Natural killer cell treated with Interleukin-12 subunit alpha and Interleukin-12 subunit beta and Interleukin-15 and Interleukin-18, amount 100 ng/mL, for 72 hours (primary cell): ENCODE measurements around the gene SKIC2. TPM values are rescaled to one million over a fixed set of nuclear protein-coding genes. Genes with fewer than 3 reads are reported as not detected.
"Not testable (repeated sequence)": the region's sequence is repeated elsewhere in the genome, so short reads cannot be mapped to it uniquely, and the experiment has no call there.

Source experiments
- ATAC-seq, 2 donors: fragments of 150-1000 bp; cut with Tn5 transposase in 1 of 2; sonication (Bioruptor Pico), chemical (Tn5 transposase) in 1 of 2; 2 replicates each; pipeline ENCODE4 v1.10.0; 2021
- DNase-seq: peaks from one replicate; pipeline ENCODE4 v3.0.0; 2022; ENCODE audit warnings: low spot score
- H3K27ac Mint-ChIP-seq, 2 donors: 1 replicate in 1 of 2; 2 replicates in 1 of 2; pipeline ENCODE4 v1.8.0; 2022; ENCODE audit warnings: mixed read lengths in 2 of 2, mild to moderate bottlenecking in 1 of 2, moderate library complexity in 1 of 2
- H3K27me3 Mint-ChIP-seq, 2 donors: 1 replicate in 1 of 2; 2 replicates in 1 of 2; pipeline ENCODE4 v1.8.0; 2022; ENCODE audit warnings: mixed read lengths in 2 of 2
- H3K36me3 Mint-ChIP-seq: one replicate; pipeline ENCODE4 v1.8.0; 2022; ENCODE audit warnings: mixed read lengths
- H3K4me1 Mint-ChIP-seq, 2 donors: 1 replicate in 1 of 2; 2 replicates in 1 of 2; pipeline ENCODE4 v1.8.0; 2022; ENCODE audit warnings: low read depth in 2 of 2, mixed read lengths in 2 of 2, mild to moderate bottlenecking in 1 of 2
- H3K4me3 Mint-ChIP-seq: one replicate; pipeline ENCODE4 v1.8.0; 2022; ENCODE audit warnings: mixed read lengths
- H3K9me3 Mint-ChIP-seq: 2 replicates; pipeline ENCODE4 v1.8.0; 2022; ENCODE audit warnings: mixed read lengths
- total RNA-seq, 2 donors: library from RNA; stranded (reverse); gene quantifications; one replicate each; pipeline ENCODE4 v1.2.3, GENCODE V29; 2022

Gene SKIC2
- total RNA-seq, result 100 to 1,000 TPM; 103 to 164 TPM

DNA sequence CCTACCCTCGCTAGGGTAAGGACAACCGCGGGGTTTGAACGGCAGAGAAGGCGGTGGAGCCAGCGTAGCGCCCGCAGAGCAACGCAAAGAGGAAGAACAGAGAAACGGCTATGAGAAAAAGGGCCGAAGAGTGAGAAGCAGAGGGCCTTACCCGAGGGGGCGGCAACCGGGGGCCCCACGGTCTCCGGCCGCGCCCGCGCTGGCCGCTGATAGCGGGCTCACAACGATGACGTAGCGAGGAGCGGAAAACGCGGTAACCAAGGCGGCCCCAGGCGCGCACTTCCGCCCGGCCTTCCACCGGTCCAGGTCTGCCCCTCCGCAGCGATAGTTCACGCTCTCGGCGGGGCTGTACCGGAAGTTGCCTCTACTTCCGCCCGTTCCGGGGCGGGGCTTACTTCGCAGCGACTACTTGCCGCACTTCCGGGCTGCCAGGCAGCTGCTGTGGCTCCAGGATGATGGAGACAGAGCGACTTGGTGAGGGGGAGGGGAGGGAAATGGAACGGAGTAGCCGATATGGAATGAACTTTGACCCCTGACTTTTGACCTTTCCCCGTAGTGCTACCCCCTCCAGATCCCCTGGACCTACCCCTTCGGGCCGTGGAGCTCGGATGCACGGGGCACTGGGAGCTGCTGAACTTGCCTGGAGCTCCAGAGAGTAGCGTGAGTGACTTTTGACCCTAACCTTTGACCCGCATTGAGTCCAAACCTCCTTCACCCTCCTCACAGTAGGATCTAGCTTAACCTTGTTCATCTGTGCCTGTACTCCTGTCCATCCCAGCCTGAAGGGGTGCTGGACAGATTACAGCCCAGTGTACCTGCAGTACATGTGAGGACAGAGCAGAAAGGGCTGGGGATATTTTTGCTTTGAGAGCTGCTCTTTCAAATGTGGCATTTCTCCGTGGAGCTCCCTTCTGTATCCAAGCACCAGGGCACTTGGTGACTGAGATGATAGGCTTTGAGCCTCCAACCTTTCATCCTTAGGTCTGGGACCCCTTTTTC lies at the start of gene SKIC2, which contains the start of gene NELFE:
SKIC2 (plus strand) TSS at position 435 of the 999 bp plus-strand sequence; CDS start at position 453, 18 bp downstream.
NELFE (minus strand) TSS at position 231 of the 999 bp plus-strand sequence. CDS start 525 bp downstream, outside the sequence.
- ATAC-seq, result peak; percentile 99 to 100
- H3K36me3 Mint-ChIP-seq, result peaks cover 13% of the 10 kb centered on the region

GRCh38 chr6:31909298-31909697 lies 49.7 kb upstream of the SKIC2 start:
- not testable (repeated sequence) for ATAC-seq, H3K4me1 Mint-ChIP-seq, H3K36me3 Mint-ChIP-seq, H3K4me3 Mint-ChIP-seq, H3K9me3 Mint-ChIP-seq, H3K27me3 Mint-ChIP-seq, H3K27ac Mint-ChIP-seq, DNase-seq

More for the DNA sequence above, at the start of gene SKIC2, which contains the start of gene NELFE:
- H3K27ac Mint-ChIP-seq, result peak within 1 kb of the TSS; percentile 91 to 93
- no peaks in the 10 kb centered on the region for H3K9me3 Mint-ChIP-seq
- DNase-seq, result peak; percentile 99
- H3K27me3 Mint-ChIP-seq, result no peaks in the 10 kb centered on the region
- H3K4me1 Mint-ChIP-seq, result peaks cover 45 to 49% of the 10 kb centered on the region in 2 donors
- H3K4me3 Mint-ChIP-seq, result peak within 1 kb of the TSS; percentile 100

DNA sequence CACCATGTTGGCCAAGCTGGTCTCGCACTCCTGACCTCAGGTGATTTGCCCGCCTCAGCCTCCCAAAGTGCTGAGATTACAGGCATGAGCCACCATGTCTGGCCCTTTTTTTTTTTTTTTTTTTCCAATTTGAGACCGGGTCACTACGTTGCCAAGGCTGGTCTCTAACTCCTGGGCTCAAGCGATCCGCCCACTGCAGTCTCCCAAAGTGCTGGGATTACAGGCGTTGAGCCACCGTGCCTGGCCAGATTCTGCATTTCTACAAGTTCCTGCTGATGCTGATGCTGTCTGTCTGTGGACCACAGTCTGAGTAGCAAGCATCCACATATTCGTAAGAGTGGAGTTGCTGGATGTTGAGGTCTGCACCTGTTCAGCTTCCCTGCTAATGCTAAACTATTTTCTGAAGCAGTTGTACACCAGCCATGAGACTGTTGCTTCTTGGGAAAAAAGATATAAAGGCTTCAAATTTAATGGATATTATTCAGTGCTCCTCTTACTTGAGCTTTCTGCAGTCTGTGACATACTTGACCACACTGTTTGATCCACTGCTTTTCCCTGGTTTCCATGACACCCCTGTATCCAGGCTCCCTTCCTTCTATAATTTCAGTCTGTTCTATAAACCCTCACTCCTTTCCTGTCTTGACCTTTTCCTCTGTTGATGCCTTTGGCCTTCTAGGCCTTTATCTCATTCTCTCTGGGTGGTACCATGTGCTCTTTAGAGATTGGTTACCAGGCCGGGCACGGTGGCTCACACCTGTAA lies 47.0 kb upstream of the SKIC2 start:
- Mint-ChIP-seq H3K4me3 (no peak overlapping the region), H3K27ac (no peak overlapping the region), H3K4me1 (peaks cover 0 to 6% of the 10 kb centered on the region in 2 donors), H3K36me3 (no peaks in the 10 kb centered on the region), H3K9me3 (no peaks in the 10 kb centered on the region), H3K27me3 (peaks cover 11 to 12% of the 10 kb centered on the region in 2 donors)
- DNase-seq (no peak), ATAC-seq (no peak)

- H3K4me3 Mint-ChIP-seq, result no peak overlapping the region
- ATAC-seq, result no peak
- no peaks in the 10 kb centered on the region for H3K9me3 Mint-ChIP-seq
- no peaks in the 10 kb centered on the region for H3K4me1 Mint-ChIP-seq
- no peak overlapping the region for H3K27ac Mint-ChIP-seq
- H3K36me3 Mint-ChIP-seq, result no peaks in the 10 kb centered on the region
- H3K27me3 Mint-ChIP-seq, result peaks cover 11 to 12% of the 10 kb centered on the region in 2 donors
- no peak for DNase-seq
These were observed 43.6 kb upstream of the SKIC2 start for GRCh38 chr6:31915351-31915750.

DNA sequence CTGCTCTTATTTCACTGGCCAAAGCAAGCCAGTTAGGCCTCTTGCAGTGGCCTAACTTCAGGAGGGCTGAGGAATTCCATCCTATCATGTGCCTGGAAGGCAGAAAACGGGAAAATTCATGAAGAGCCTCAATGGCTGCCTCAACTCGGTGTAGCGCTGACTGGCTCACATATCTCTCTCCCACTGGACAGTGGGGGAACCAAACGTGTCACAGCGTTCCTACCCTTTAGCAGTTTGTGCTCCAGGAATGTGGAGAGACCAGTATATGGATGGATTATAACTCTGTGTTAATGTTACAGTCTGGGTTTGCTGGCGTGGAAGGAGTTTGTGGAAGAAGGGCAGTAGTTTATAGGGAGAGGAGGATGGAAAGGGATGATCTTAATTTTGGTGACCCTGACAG lies 43.2 kb upstream of the SKIC2 start:
- Mint-ChIP-seq H3K4me1 (no peaks in the 10 kb centered on the region), H3K36me3 (no peaks in the 10 kb centered on the region), H3K4me3 (no peak overlapping the region), H3K27me3 (peaks cover 11 to 12% of the 10 kb centered on the region in 2 donors), H3K9me3 (no peaks in the 10 kb centered on the region), H3K27ac (no peak overlapping the region)
- DNase-seq (no peak), ATAC-seq (no peak)

- no peak overlapping the region for H3K27ac Mint-ChIP-seq
- H3K4me1 Mint-ChIP-seq, result no peaks in the 10 kb centered on the region
- no peaks in the 10 kb centered on the region for H3K9me3 Mint-ChIP-seq
- H3K36me3 Mint-ChIP-seq, result no peaks in the 10 kb centered on the region
- H3K27me3 Mint-ChIP-seq, result peaks cover 9 to 11% of the 10 kb centered on the region in 2 donors
- ATAC-seq (no peak), DNase-seq (no peak)
- no peak overlapping the region for H3K4me3 Mint-ChIP-seq
These were observed 40.8 kb upstream of the SKIC2 start for GRCh38 chr6:31918069-31918720.

DNA sequence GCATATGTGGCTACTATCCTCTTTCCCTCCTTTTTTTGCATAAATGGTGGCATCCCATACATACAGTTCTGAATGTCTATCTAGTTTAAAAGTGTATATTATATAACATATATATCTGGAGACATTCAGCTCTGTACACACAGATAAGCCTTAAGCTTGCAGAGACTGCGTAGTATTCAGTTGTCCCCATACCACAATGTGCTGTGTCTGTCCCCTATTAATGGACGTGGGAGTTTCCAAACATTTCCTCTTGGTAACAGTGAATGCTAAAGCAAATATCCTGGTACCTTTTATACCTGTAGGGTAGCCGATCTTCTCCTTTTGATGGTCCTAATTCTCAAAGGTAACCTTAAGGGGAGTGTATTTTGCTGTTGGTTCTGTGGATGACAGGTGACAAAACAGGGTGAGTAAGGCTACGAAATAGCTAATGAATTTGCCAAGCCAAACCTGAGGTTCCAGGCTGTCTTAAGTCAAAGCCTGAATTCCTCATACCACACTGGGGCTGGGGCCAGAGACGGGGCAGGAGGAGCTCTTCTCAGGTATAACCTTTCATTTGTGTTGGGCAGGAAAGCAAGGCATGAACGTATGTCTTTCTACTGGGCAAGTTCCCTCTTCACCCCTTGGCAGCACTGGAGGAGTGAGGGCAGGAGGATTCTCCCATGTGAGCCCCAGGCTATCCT lies 39.2 kb upstream of the SKIC2 start:
- no peak for ATAC-seq

GRCh38 chr6:31920811-31921210 lies 38.2 kb upstream of the SKIC2 start:
- H3K27ac Mint-ChIP-seq, result no peak overlapping the region
- ATAC-seq (no peak), DNase-seq (no peak)
- no peak overlapping the region for H3K4me3 Mint-ChIP-seq
- no peaks in the 10 kb centered on the region for H3K36me3 Mint-ChIP-seq
- no peaks in the 10 kb centered on the region for H3K4me1 Mint-ChIP-seq
- peaks cover 2 to 3% of the 10 kb centered on the region in 2 donors for H3K27me3 Mint-ChIP-seq
- no peaks in the 10 kb centered on the region for H3K9me3 Mint-ChIP-seq

More for the DNA sequence above, 39.2 kb upstream of the SKIC2 start:
- no peaks in the 10 kb centered on the region for H3K9me3 Mint-ChIP-seq
- peaks cover 9 to 11% of the 10 kb centered on the region in 2 donors for H3K27me3 Mint-ChIP-seq
- H3K27ac Mint-ChIP-seq, result no peak overlapping the region
- no peak overlapping the region for H3K4me3 Mint-ChIP-seq
- H3K4me1 Mint-ChIP-seq, result no peaks in the 10 kb centered on the region
- DNase-seq, result no peak
- no peaks in the 10 kb centered on the region for H3K36me3 Mint-ChIP-seq

GRCh38 chr6:31922942-31923341 lies 36.0 kb upstream of the SKIC2 start:
- Mint-ChIP-seq H3K27ac (no peak overlapping the region), H3K9me3 (no peaks in the 10 kb centered on the region), H3K4me3 (no peak overlapping the region), H3K4me1 (no peaks in the 10 kb centered on the region), H3K27me3 (peaks cover 0 to 4% of the 10 kb centered on the region in 2 donors), H3K36me3 (no peaks in the 10 kb centered on the region)
- DNase-seq (no peak), ATAC-seq (peak in 1 of 2 donors; percentile 36)

DNA sequence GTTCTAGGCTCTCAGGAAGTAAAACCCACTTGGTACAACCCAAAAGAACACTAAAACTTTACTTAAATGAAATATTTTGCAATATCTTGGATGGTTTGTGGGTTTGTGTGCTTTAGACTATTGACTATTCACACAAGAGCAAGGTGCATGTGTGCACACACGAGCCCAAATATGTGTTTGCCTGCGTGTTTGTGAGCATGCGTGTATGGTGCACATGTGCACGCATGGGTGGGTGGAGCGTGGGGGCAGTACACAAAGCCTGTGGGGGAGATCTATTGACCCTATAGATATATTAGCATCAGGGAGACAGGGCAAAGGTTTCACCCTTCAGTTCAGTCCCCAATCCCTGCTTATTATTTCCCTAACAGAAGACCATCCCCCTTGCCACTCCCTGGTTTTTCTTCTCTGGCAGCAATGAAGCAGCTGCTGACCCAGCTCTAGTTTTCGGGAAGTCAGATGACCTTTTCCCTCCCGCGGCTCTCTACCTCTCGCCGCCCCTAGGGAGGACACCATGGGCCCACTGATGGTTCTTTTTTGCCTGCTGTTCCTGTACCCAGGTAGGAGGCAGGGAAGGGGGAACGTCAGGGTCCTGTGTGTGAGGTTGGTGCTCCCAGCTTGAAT lies 31.6 kb upstream of the SKIC2 start, which contains the start of gene C2:
C2 (plus strand) TSS at position 476 of the 621 bp plus-strand sequence; CDS start at position 512, 36 bp downstream.
- H3K9me3 Mint-ChIP-seq, result no peaks in the 10 kb centered on the region
- DNase-seq (no peak), ATAC-seq (no peak)
- no peaks in the 10 kb centered on the region for H3K36me3 Mint-ChIP-seq
- H3K4me3 Mint-ChIP-seq, result no peak within 1 kb of the TSS
- H3K27me3 Mint-ChIP-seq, result peaks cover 0 to 7% of the 10 kb centered on the region in 2 donors
- H3K27ac Mint-ChIP-seq, result peak within 1 kb of the TSS in 1 of 2 donors; percentile 30
- no peaks in the 10 kb centered on the region for H3K4me1 Mint-ChIP-seq

GRCh38 chr6:31927863-31928671 lies 30.9 kb upstream of the SKIC2 start:
- no peaks in the 10 kb centered on the region for H3K36me3 Mint-ChIP-seq
- H3K4me3 Mint-ChIP-seq, result no peak overlapping the region
- H3K4me1 Mint-ChIP-seq, result no peaks in the 10 kb centered on the region
- ATAC-seq (no peak), DNase-seq (no peak)
- peak overlapping the region in 1 of 2 donors; percentile 30 for H3K27ac Mint-ChIP-seq
- H3K9me3 Mint-ChIP-seq, result no peaks in the 10 kb centered on the region
- H3K27me3 Mint-ChIP-seq, result peaks cover 0 to 7% of the 10 kb centered on the region in 2 donors

DNA sequence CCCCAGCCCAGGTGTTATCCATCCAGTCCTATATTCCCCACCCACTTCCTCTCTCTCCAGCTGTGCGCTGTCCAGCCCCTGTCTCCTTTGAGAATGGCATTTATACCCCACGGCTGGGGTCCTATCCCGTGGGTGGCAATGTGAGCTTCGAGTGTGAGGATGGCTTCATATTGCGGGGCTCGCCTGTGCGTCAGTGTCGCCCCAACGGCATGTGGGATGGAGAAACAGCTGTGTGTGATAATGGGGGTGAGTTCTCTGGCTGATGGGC lies 30.4 kb upstream of the SKIC2 start:
- Mint-ChIP-seq H3K36me3 (no peaks in the 10 kb centered on the region), H3K27ac (no peak overlapping the region), H3K9me3 (no peaks in the 10 kb centered on the region), H3K27me3 (peaks cover 0 to 7% of the 10 kb centered on the region in 2 donors), H3K4me1 (no peaks in the 10 kb centered on the region), H3K4me3 (no peak overlapping the region)
- DNase-seq (no peak), ATAC-seq (no peak)
